GM12878 (cell line): Measurements from ENCODE around the gene ULK4.

Source experiments
- BRCA1 ChIP-seq: IDR thresholded peaks from 2 replicates; pipeline ENCODE4 v1.6.1; 2011; ENCODE audit warnings: low read depth, low read length, improper control_type of control experiment
- CTCF ChIP-seq, 3 experiments: IDR thresholded peaks in 2 of 3; conservative IDR thresholded peaks in 1 of 3; 2 replicates each; pipeline ENCODE4 v1.5.1; 2011; ENCODE audit warnings: low read depth in 3 of 3, low read length in 3 of 3, mild to moderate bottlenecking in 3 of 3, control low read depth in 2 of 3, moderate library complexity in 2 of 3, inconsistent platforms in 1 of 3, mixed read lengths in 1 of 3; ENCODE audit not compliant: control insufficient read depth in 2 of 3, insufficient read depth in 1 of 3; ENCODE audit errors: extremely low read depth in 1 of 3
- CUX1 ChIP-seq: IDR thresholded peaks from 2 replicates; pipeline ENCODE4 v1.6.1; 2012; ENCODE audit warnings: improper control_type of control experiment, low read depth, low read length; ENCODE audit not compliant: insufficient replicate concordance
- EZH2 ChIP-seq: IDR thresholded peaks from 2 replicates; pipeline ENCODE4 v1.6.1; 2012; ENCODE audit warnings: low read depth, mild to moderate bottlenecking, control low read depth, inconsistent platforms, low read length, borderline replicate concordance; ENCODE audit not compliant: control insufficient read depth
- GATAD2B ChIP-seq: fragments of 450-650 bp; conservative IDR thresholded peaks from 2 replicates; pipeline ENCODE4 v1.6.1; 2017; ENCODE audit warnings: low read depth, mild to moderate bottlenecking, moderate library complexity
- IRF3 ChIP-seq: fragments of 450-650 bp; IDR thresholded peaks from 2 replicates; pipeline ENCODE4 v1.6.1; 2014; ENCODE audit warnings: mild to moderate bottlenecking
- MXI1 ChIP-seq: fragments of 150-350 bp; IDR thresholded peaks from 2 replicates; pipeline ENCODE4 v1.6.1; 2011; ENCODE audit warnings: low read depth, mild to moderate bottlenecking, inconsistent platforms, low read length, improper control_type of control experiment
- PBX3 ChIP-seq: IDR thresholded peaks from 2 replicates; pipeline ENCODE4 v1.6.1; 2011; ENCODE audit warnings: mild to moderate bottlenecking, low read depth, low read length, moderate library complexity; ENCODE audit not compliant: insufficient replicate concordance
- POLR2AphosphoS2 ChIP-seq: IDR thresholded peaks from 2 replicates; pipeline ENCODE4 v1.6.1; 2011; ENCODE audit warnings: low read depth, mild to moderate bottlenecking, low read length, improper control_type of control experiment, moderate library complexity
- RELA ChIP-seq: fragments of 450-650 bp; IDR thresholded peaks from 2 replicates; pipeline ENCODE4 v1.8.0; 2014; ENCODE audit warnings: borderline replicate concordance; ENCODE audit not compliant: partially characterized antibody
- STAT1 ChIP-seq: fragments of 450-650 bp; conservative IDR thresholded peaks from 2 replicates; pipeline ENCODE4 v1.6.1; 2014; ENCODE audit warnings: antibody characterized with exemption, mild to moderate bottlenecking
- TAF1 ChIP-seq: IDR thresholded peaks from 2 replicates; pipeline ENCODE4 v1.6.1; 2011; ENCODE audit warnings: mild to moderate bottlenecking, low read depth, low read length, borderline replicate concordance
- USF1 ChIP-seq: IDR thresholded peaks from 2 replicates; pipeline ENCODE4 v1.6.1; 2011; ENCODE audit warnings: borderline replicate concordance, low read depth, mild to moderate bottlenecking, moderate library complexity, mixed read lengths, low read length; ENCODE audit not compliant: insufficient read depth; ENCODE audit errors: extremely low read length

GRCh38 chr3:41565003-41565402 is 396.9 kb downstream of the ULK4 start:
- TF ChIP-seq IRF3: no peak
- TF ChIP-seq CTCF (IDR thresholded peaks at IDR 0.05 in 2 of 3, conservative IDR thresholded peaks at IDR 0.05 in 1 of 3; ENCODE audit: control insufficient read depth in 2 of 3, extremely low read depth in 1 of 3, insufficient read depth in 1 of 3, low read depth in 3 of 3, low read length in 3 of 3): no peak
- no peak for TF ChIP-seq POLR2AphosphoS2
- TF ChIP-seq TAF1: no peak
- TF ChIP-seq EZH2: no peak
- no peak for TF ChIP-seq MXI1
- TF ChIP-seq GATAD2B: no peak
- no peak for TF ChIP-seq CUX1
- no peak for TF ChIP-seq PBX3
- TF ChIP-seq USF1: no peak
- TF ChIP-seq BRCA1: no peak
- no peak for TF ChIP-seq RELA
- no peak for TF ChIP-seq STAT1
